SK-N-MC (cell line): ENCODE data around the gene ZDHHC11B.

Source experiments
- EZH2 ChIP-seq: fragments of 200-600 bp; sonication (generic); IDR thresholded peaks from one replicate; pipeline ENCODE4 v1.6.1; 2017; ENCODE audit warnings: antibody characterized with exemption
- FOXP2 ChIP-seq: optimal IDR thresholded peaks from 2 replicates; pipeline ENCODE3; 2011; ENCODE audit warnings: mild to moderate bottlenecking, moderate library complexity; ENCODE audit not compliant: insufficient read depth; ENCODE audit errors: extremely low read length, control extremely low read depth
- POLR2AphosphoS5 ChIP-seq: IDR thresholded peaks from 2 replicates; pipeline ENCODE4 v1.6.1; 2012; ENCODE audit warnings: mild to moderate bottlenecking, low read depth, low read length, borderline replicate concordance

GRCh38 chr5:765948-766631 lies 18.4 kb downstream of the ZDHHC11B start:
- TF ChIP-seq POLR2AphosphoS5 (no peak), EZH2 (no peak), FOXP2 (no peak)
